T-cell (primary cell): ENCODE measurements around the gene MCL1. TPM values are rescaled to one million over a fixed set of nuclear protein-coding genes. Genes with fewer than 3 reads are reported as not detected.
A peak's percentile ranks its signal among the peaks of the same experiment; 100 is the strongest.

Source experiments
- ATAC-seq, 4 experiments: fragments of 200-7000 bp in 3 of 4; fragments of 150-1000 bp in 1 of 4; cut with Tn5 transposase; replicated peaks in 1 of 4; 1 replicate in 3 of 4; 2 replicates in 1 of 4; pipeline ENCODE4 v1.10.0; 2021; ENCODE audit warnings: moderate library complexity in 3 of 4, mild to moderate bottlenecking in 2 of 4, moderate number of reproducible peaks in 1 of 4
- CTCF ChIA-PET, 2 donors: fragments of 300-600 bp; sonication (Branson Sonifier 250); formaldehyde crosslinking; loops; one replicate each; lab custom pipeline; 2022; ENCODE audit warnings: antibody characterized with exemption in 2 of 2; lab: Charles Lee
- POLR2A ChIA-PET, 2 donors: fragments of 300-600 bp; sonication (Branson Sonifier 250); formaldehyde crosslinking; loops; one replicate each; lab custom pipeline; 2022; ENCODE audit warnings: antibody characterized with exemption in 2 of 2; lab: Charles Lee
- DNase-seq, 35 experiments: peaks; one replicate each; pipeline versions ENCODE4 v3.0.0 to v3.0.0-alpha.2; 2013 to 2023
- H3K27ac ChIP-seq: one replicate; pipeline ENCODE4 v1.5.1; 2013; ENCODE audit warnings: low read length
- H3K27me3 ChIP-seq, 2 experiments: replicated peaks in 1 of 2; 1 replicate in 1 of 2; 2 replicates in 1 of 2; pipeline versions ENCODE4 v1.6.1 to v1.7.0; 2013; ENCODE audit warnings: low read length in 1 of 2, mixed read lengths in 1 of 2; ENCODE audit not compliant: control insufficient read depth in 2 of 2, insufficient read depth in 2 of 2; ENCODE audit errors: extremely low read depth in 1 of 2
- H3K36me3 ChIP-seq, 2 donors: 1 replicate in 1 of 2; 2 replicates in 1 of 2; pipeline versions ENCODE4 v1.6.1 to v1.7.0; 2013; ENCODE audit warnings: low read length in 1 of 2; ENCODE audit not compliant: control insufficient read depth in 2 of 2, insufficient read depth in 1 of 2; ENCODE audit errors: extremely low read depth in 1 of 2
- H3K4me1 ChIP-seq, 2 experiments: 1 replicate in 1 of 2; 2 replicates in 1 of 2; pipeline versions ENCODE4 v1.6.1 to v1.7.0; 2013; ENCODE audit warnings: low read length in 2 of 2, mixed read lengths in 1 of 2; ENCODE audit not compliant: insufficient read depth in 2 of 2, control insufficient read depth in 1 of 2; ENCODE audit errors: extremely low read depth in 1 of 2
- H3K4me3 ChIP-seq, 2 donors: 1 replicate in 1 of 2; 2 replicates in 1 of 2; pipeline versions ENCODE4 v1.5.1 to v1.7.0; 2013; ENCODE audit warnings: mild to moderate bottlenecking in 2 of 2, low read length in 1 of 2, moderate library complexity in 1 of 2; ENCODE audit not compliant: control insufficient read depth in 1 of 2; ENCODE audit errors: extremely low read depth in 1 of 2
- H3K9me3 ChIP-seq: 2 replicates; pipeline ENCODE4 v1.7.0; 2013
- H3K27ac Mint-ChIP-seq, 2 donors: one replicate each; pipeline ENCODE4 v1.8.0; 2020 to 2021; ENCODE audit warnings: mild to moderate bottlenecking in 2 of 2, mixed read lengths in 2 of 2
- H3K27me3 Mint-ChIP-seq, 2 donors: one replicate each; pipeline ENCODE4 v1.8.0; 2021 to 2022; ENCODE audit warnings: mixed read lengths in 2 of 2
- H3K36me3 Mint-ChIP-seq: one replicate; pipeline ENCODE4 v1.8.0; 2021; ENCODE audit warnings: mixed read lengths
- H3K4me1 Mint-ChIP-seq, 3 donors: one replicate each; pipeline ENCODE4 v1.8.0; 2020 to 2022; ENCODE audit warnings: mixed read lengths in 3 of 3, mild to moderate bottlenecking in 1 of 3
- H3K4me3 Mint-ChIP-seq, 3 donors: one replicate each; pipeline ENCODE4 v1.8.0; 2020 to 2022; ENCODE audit warnings: mild to moderate bottlenecking in 3 of 3, mixed read lengths in 3 of 3, moderate library complexity in 3 of 3
- H3K9me3 Mint-ChIP-seq, 3 donors: one replicate each; pipeline ENCODE4 v1.8.0; 2020 to 2022; ENCODE audit warnings: mixed read lengths in 3 of 3
- WGBS: methylation state at CpG from one replicate; pipeline ENCODE4 v1.1.5; 2013; ENCODE audit warnings: missing lambda C conversion rate; ENCODE audit not compliant: insufficient coverage; 5-methylcytosine and 5-hydroxymethylcytosine counted together
- total RNA-seq, 35 experiments: library from RNA in 6 of 35; stranded (reverse) in 6 of 35; fragments of 120-200 nt in 1 of 35; gene quantifications; one replicate each; pipeline versions ENCODE4 v1.2.1 to v1.2.4 and lab custom pipeline; 2013 to 2026

The MCL1 gene
- total RNA-seq, 5 donors from 2014 or later (not counting 1 experiment from before 2014, with no cell fraction given): 478 to 731 (median 517) TPM

GRCh38 chr1:150555198-150555970, 24.0 kb downstream of the MCL1 start:
- Mint-ChIP-seq H3K4me3 (no peak overlapping the region), H3K36me3 (peaks cover 5% of the 10 kb centered on the region), H3K27me3 (no peaks in the 10 kb centered on the region), H3K27ac (no peak overlapping the region), H3K4me1 (peaks cover 19 to 31% (median 26%) of the 10 kb centered on the region in 3 donors), H3K9me3 (no peaks in the 10 kb centered on the region)
- H3K36me3 ChIP-seq: peaks cover 0 to 10% of the 10 kb centered on the region in 2 donors
- WGBS: 87% methylated on average over 14 of the region's 19 CpGs
- peaks cover 0 to 25% of the 10 kb centered on the region in 2 experiments for H3K27me3 ChIP-seq
- no peak overlapping the region for H3K27ac ChIP-seq
- ATAC-seq: no peak
- peaks cover 4 to 35% of the 10 kb centered on the region in 2 experiments for H3K4me1 ChIP-seq
- CTCF ChIA-PET: interaction anchor here in 1 of 2 donors (0.6 kb wide), 1 partner anchor 62 kb away, joined by 3 read pairs; no protein-coding TSS in a partner anchor
- no peak for DNase-seq
- H3K9me3 ChIP-seq: no peaks in the 10 kb centered on the region
- no peak overlapping the region for H3K4me3 ChIP-seq
- POLR2A ChIA-PET: no interaction called here

GRCh38 chr1:150554086-150554452, 25.3 kb downstream of the MCL1 start:
- Histone ChIP-seq H3K27me3 (peaks cover 0 to 35% of the 10 kb centered on the region in 2 experiments), H3K4me1 (peaks cover 0 to 29% of the 10 kb centered on the region in 2 experiments), H3K36me3 (peaks cover 0 to 7% of the 10 kb centered on the region in 2 donors), H3K9me3 (no peaks in the 10 kb centered on the region), H3K4me3 (no peak overlapping the region), H3K27ac (no peak overlapping the region)
- ChIA-PET POLR2A (interaction anchor here in 1 of 2 donors (0.5 to 0.6 kb wide), 3 partner anchors 57 to 259 kb away, joined by 3 to 6 read pairs (median 6); no protein-coding TSS in a partner anchor), CTCF (interaction anchor here (0.6 to 0.8 kb wide), 3 partner anchors 60 to 73 kb away, joined by 3 to 5 read pairs (median 3); no protein-coding TSS in a partner anchor)
- Mint-ChIP-seq H3K9me3 (no peaks in the 10 kb centered on the region), H3K27me3 (peaks cover 0 to 4% of the 10 kb centered on the region in 2 donors), H3K4me1 (peaks cover 16 to 27% (median 24%) of the 10 kb centered on the region in 3 donors), H3K27ac (no peak overlapping the region), H3K4me3 (no peak overlapping the region), H3K36me3 (peaks cover 5% of the 10 kb centered on the region)
- 91% methylated on average over 4 of the region's 8 CpGs for WGBS
- DNase-seq: no peak
- no peak for ATAC-seq

- Histone ChIP-seq H3K4me3 (no peak overlapping the region), H3K36me3 (peaks cover 0 to 4% of the 10 kb centered on the region in 2 donors), H3K27ac (no peak overlapping the region), H3K9me3 (no peaks in the 10 kb centered on the region), H3K4me1 (peaks cover 0 to 28% of the 10 kb centered on the region in 2 experiments), H3K27me3 (peaks cover 0 to 37% of the 10 kb centered on the region in 2 experiments)
- ChIA-PET POLR2A (interaction anchor here in 1 of 2 donors (0.5 kb wide), 1 partner anchor 58 kb away, joined by 3 read pairs; no protein-coding TSS in a partner anchor), CTCF (interaction anchor here in 1 of 2 donors (0.8 kb wide), 1 partner anchor 68 kb away, joined by 3 read pairs; no protein-coding TSS in a partner anchor)
- Mint-ChIP-seq H3K4me3 (no peak overlapping the region), H3K36me3 (peaks cover 5% of the 10 kb centered on the region), H3K9me3 (no peaks in the 10 kb centered on the region), H3K27me3 (peaks cover 0 to 5% of the 10 kb centered on the region in 2 donors), H3K27ac (no peak overlapping the region), H3K4me1 (peaks cover 16 to 28% (median 26%) of the 10 kb centered on the region in 3 donors)
- WGBS: 95% methylated on average over 17 of the region's 23 CpGs
- DNase-seq: no peak
- ATAC-seq: no peak
These were observed 25.9 kb downstream of the MCL1 start for GRCh38 chr1:150553392-150554085.

- Histone ChIP-seq H3K27me3 (peaks cover 0 to 43% of the 10 kb centered on the region in 2 experiments), H3K4me3 (no peak overlapping the region), H3K27ac (no peak overlapping the region), H3K4me1 (peaks cover 0 to 31% of the 10 kb centered on the region in 2 experiments), H3K9me3 (no peaks in the 10 kb centered on the region), H3K36me3 (peaks cover 0 to 4% of the 10 kb centered on the region in 2 donors)
- H3K27me3 Mint-ChIP-seq: peaks cover 0 to 8% of the 10 kb centered on the region in 2 donors
- POLR2A ChIA-PET: no interaction called here
- CTCF ChIA-PET: no interaction called here
- no peaks in the 10 kb centered on the region for H3K9me3 Mint-ChIP-seq
- WGBS: 91% methylated on average over 6 of the region's 12 CpGs
- H3K4me3 Mint-ChIP-seq: no peak overlapping the region
- H3K36me3 Mint-ChIP-seq: peaks cover 5% of the 10 kb centered on the region
- H3K4me1 Mint-ChIP-seq: peaks cover 19 to 32% (median 29%) of the 10 kb centered on the region in 3 donors
- DNase-seq: no peak
- no peak overlapping the region for H3K27ac Mint-ChIP-seq
- no peak for ATAC-seq
These were observed 26.5 kb downstream of the MCL1 start for GRCh38 chr1:150552911-150553289.

- no peak overlapping the region for H3K4me3 ChIP-seq
- H3K36me3 ChIP-seq: peaks cover 0 to 4% of the 10 kb centered on the region in 2 donors
- Mint-ChIP-seq H3K4me3 (no peak overlapping the region), H3K36me3 (peaks cover 5% of the 10 kb centered on the region), H3K27ac (no peak overlapping the region), H3K4me1 (peaks cover 19 to 32% (median 29%) of the 10 kb centered on the region in 3 donors), H3K27me3 (peaks cover 0 to 8% of the 10 kb centered on the region in 2 donors), H3K9me3 (no peaks in the 10 kb centered on the region)
- WGBS: 48% methylated on average over 10 of the region's 13 CpGs
- peak in 1 of 35 experiments; percentile 43 for DNase-seq
- no peak overlapping the region for H3K27ac ChIP-seq
- ChIA-PET POLR2A (interaction anchor here in 1 of 2 donors (0.5 to 1.2 kb wide), 3 partner anchors 9 to 586 kb away, joined by 4 to 6 read pairs (median 4); no protein-coding TSS in a partner anchor), CTCF (interaction anchor here in 1 of 2 donors (0.6 kb wide), 1 partner anchor 31 kb away, joined by 3 read pairs; no protein-coding TSS in a partner anchor)
- H3K9me3 ChIP-seq: no peaks in the 10 kb centered on the region
- ATAC-seq: no peak
- peaks cover 0 to 48% of the 10 kb centered on the region in 2 experiments for H3K27me3 ChIP-seq
- H3K4me1 ChIP-seq: peaks cover 0 to 31% of the 10 kb centered on the region in 2 experiments
These were observed 27.1 kb downstream of the MCL1 start for GRCh38 chr1:150552128-150552910.
